Bronchial epithelial cell (primary cell): ENCODE data around the gene SRRD. TPM values are rescaled to one million over a fixed set of nuclear protein-coding genes. Genes with fewer than 3 reads are reported as not detected.

Experiments
- DNase-seq: peaks from one replicate; pipeline ENCODE4 v3.0.0-alpha.2; 2010; ENCODE audit warnings: low read depth
- FAIRE-seq: peaks from 2 replicates; lab custom pipeline; 2011; peaks lifted over from hg19 to GRCh38; lab: Jason Lieb, UNC
- H3K27me3 ChIP-seq: 2 replicates; pipeline ENCODE4 v1.5.1; 2011; ENCODE audit warnings: low read length; ENCODE audit not compliant: control insufficient read depth, insufficient read depth
- H3K36me3 ChIP-seq: 2 replicates; pipeline ENCODE4 v1.5.1; 2011; ENCODE audit warnings: low read length; ENCODE audit not compliant: control insufficient read depth, insufficient read depth
- H3K4me3 ChIP-seq: 2 replicates; pipeline ENCODE4 v1.5.1; 2011; ENCODE audit warnings: mild to moderate bottlenecking, low read depth, low read length, control low read depth
- CTCF ChIP-seq: IDR thresholded peaks from 2 replicates; pipeline ENCODE4 v1.5.1; 2011; ENCODE audit warnings: mild to moderate bottlenecking, moderate library complexity, low read length, control low read depth, inconsistent platforms; ENCODE audit not compliant: insufficient read depth, severe bottlenecking
- total RNA-seq: library from RNA; depleted of rRNA; stranded (reverse); fragments of >200 nt; gene quantifications from 2 replicates; pipeline ENCODE4 v1.2.1, GENCODE V29; 2014

Gene SRRD
- total RNA-seq, 1 donor from 2014 or later: 26.6 TPM

DNA sequence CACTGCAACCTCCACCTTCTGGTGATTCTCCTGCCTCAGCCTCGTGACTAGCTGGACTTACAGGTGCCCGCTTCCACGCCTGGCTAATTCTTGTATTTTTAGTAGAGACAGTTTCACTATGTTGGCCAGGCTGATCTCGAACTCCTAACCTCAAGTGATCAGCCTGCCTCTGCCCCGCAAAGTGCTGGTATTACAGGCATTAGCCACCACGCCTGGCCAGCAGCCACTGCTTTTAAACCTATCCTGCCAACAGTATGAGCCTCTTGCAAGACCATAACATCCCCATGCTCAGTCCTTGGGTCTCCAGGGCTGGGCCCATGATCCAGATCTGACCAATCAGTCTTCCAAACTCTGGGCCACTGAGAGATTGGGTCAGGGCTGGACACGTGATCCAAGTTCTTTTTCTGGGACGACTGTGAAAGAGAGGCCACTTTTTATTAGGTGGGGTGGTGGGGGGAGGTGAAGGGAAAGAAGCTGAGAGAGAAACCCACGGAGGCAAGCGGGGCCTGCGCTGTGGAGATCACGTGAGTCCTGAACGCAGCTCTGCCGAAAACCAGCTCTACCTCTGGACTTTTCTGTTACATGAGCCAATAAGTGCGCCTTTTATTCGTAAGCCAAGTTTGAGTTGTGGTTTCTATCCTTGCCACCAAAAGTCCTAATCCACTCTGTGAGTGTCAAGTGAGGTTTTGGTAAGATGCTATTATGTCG is 36.7 kb upstream of the SRRD start:
- no peak for TF ChIP-seq CTCF
- FAIRE-seq: no peak
- DNase-seq: no peak

GRCh38 chr22:26447584-26448329 is 35.9 kb upstream of the SRRD start:
- Histone ChIP-seq H3K4me3 (no peak overlapping the region), H3K36me3 (peaks cover 7% of the 10 kb centered on the region), H3K27me3 (no peaks in the 10 kb centered on the region)
- TF ChIP-seq CTCF: no peak
- DNase-seq (no peak), FAIRE-seq (peak; percentile 82)

More for the DNA sequence above, 36.7 kb upstream of the SRRD start:
- H3K4me3 ChIP-seq: no peak overlapping the region
- peaks cover 4% of the 10 kb centered on the region for H3K36me3 ChIP-seq
- no peaks in the 10 kb centered on the region for H3K27me3 ChIP-seq

DNA sequence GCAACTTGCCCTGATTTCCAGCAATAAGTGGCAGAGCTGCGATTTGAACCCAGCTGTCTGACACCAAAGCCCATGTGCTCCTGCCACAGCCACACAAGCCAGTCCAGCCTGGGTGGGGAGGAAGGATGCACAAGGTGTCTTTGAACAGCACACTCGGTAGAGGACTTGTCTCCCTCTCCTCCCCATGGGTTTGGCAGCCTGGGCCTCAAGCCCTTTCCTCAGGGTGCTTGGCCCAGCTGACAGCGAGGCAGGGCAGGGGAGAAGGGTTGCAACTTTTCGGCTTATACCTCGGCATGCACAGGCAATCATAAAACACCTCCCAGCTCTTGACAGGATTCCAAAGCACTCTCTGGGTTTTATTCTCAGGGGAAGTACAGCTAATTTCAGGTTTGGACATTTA is 35.3 kb upstream of the SRRD start:
- Histone ChIP-seq H3K27me3 (no peaks in the 10 kb centered on the region), H3K4me3 (no peak overlapping the region), H3K36me3 (peaks cover 11% of the 10 kb centered on the region)
- no peak for FAIRE-seq
- no peak for TF ChIP-seq CTCF
- no peak for DNase-seq

DNA sequence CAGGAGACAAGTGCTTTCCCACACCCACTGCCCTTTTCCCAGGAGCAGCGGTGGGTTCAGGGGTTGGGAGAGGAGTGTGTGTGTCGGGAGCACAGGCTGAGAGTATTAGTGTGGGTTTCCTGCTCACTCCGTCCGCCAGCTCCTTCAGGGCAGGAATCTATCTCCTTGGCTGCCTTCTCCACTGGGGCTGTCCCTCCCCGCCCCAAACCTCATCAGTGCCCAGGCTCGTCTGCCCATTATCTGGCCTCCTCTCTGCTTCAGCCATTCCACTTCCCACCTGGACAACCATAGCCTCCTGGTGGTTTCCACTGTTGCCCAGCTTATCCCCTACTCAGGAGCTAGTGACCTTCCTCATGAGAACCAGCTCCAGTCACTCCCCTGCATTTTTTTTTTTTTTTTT is 34.7 kb upstream of the SRRD start:
- Histone ChIP-seq H3K36me3 (peaks cover 15% of the 10 kb centered on the region), H3K27me3 (no peaks in the 10 kb centered on the region), H3K4me3 (no peak overlapping the region)
- FAIRE-seq: no peak
- no peak for DNase-seq
- no peak for TF ChIP-seq CTCF

DNA sequence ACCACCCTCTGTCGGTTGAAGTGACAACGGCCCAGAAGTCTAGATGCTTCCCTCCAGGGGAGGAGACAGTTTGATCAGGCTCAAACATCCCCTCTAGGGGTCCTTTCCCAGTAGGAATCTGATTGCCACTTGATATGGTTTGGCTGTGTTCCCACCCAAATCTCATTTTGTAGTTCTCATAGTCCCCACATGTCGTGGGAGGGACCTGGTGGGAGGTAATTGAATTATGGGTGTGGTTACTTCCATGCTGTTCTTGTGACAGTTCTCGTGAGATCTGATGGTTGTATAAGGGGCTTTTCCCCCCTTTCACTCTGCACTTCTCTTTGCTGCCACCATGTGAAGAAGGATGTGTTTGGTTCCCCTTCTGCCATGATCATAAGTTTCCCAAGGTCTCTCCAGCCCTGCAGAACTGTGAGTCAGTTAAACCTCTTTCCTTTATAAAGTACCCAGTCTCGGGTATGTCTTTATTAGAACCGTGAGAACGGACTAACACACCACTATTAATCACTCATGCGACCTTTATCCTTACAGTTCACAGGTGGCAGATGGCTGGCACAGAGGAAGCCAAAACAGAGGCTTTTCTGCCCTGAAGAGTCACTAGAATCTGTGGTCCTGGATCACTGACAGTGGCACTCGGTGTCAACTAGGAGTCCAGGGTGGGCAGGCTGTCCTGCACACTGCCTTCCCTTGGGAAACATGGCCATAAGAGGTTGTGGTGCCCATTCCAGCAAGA is 33.1 kb upstream of the SRRD start:
- Histone ChIP-seq H3K36me3 (peaks cover 15% of the 10 kb centered on the region), H3K4me3 (no peak overlapping the region), H3K27me3 (no peaks in the 10 kb centered on the region)
- no peak for TF ChIP-seq CTCF
- no peak for FAIRE-seq
- no peak for DNase-seq
